Measurements from ENCODE around the gene THRSP.
"Not testable (repeated sequence)": the region's sequence is repeated elsewhere in the genome, so short reads cannot be mapped to it uniquely, and the experiment has no call there.

THRSP gene

DNA sequence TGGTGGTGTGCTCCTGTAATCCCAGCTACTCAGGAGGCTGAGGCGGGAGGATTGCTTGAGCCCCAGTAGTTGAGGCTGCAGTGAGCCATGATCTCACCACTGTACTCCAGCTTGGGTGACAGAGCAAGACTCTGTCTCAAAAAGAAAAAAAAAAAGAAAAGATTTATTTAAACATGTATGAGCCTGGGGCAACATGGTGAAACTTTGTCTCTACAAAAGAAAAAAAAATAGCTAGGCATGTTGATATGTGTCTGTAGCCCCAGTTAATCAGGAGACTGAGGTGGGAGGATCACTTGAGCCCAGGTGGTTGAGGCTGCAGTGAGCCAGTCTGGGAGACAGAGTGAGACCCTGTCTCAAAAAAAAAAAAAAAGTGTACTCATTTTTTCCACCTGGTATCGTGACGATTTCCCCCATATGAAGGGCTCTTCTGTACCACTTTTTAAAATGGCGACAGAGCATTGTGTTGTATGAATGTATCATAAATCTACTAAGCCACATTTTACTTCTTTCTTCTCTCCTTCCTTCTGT, 24.2 kb upstream of the THRSP start:
- DNase-seq (ENCODE audit: low spot score), result no peak

DNA sequence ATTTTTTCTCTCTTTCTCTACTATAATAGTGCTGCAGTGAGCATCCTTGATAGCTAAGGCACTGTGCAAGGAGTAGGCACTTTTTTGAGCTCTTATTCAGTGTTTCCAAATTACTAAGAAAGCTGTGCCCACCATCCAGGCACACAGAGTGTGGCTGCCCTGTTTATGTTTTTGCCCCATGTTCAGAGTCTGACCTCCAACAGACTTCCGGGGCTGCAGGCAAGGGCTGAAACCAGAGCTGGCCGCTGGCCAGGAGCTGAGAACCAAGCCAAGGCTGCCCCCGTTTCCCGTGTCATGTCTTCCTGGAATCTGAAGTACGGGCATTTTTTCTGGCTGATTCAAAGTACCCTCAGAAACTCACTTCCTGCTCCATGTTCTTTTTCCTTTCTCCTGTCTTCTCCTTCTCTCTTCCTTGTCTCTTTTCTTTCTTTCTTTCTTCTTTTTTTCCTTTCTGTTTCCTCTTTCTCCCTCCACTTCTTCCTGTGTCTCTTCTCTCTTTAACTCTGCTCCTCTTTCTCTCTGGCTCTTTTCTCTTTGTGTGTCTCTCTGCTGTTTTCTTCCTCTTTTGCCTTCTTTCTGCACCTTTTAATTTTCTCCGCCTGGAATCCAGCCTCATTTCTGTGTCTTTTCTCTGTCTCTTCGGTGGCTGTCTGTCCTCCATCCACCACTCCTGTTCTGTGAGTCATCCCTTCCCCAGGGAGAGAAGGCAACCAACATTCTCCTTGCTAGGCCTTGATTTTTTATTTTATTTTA, 23.6 kb upstream of the THRSP start:
- DNase-seq (ENCODE audit: low spot score), result peak; percentile 88

DNA sequence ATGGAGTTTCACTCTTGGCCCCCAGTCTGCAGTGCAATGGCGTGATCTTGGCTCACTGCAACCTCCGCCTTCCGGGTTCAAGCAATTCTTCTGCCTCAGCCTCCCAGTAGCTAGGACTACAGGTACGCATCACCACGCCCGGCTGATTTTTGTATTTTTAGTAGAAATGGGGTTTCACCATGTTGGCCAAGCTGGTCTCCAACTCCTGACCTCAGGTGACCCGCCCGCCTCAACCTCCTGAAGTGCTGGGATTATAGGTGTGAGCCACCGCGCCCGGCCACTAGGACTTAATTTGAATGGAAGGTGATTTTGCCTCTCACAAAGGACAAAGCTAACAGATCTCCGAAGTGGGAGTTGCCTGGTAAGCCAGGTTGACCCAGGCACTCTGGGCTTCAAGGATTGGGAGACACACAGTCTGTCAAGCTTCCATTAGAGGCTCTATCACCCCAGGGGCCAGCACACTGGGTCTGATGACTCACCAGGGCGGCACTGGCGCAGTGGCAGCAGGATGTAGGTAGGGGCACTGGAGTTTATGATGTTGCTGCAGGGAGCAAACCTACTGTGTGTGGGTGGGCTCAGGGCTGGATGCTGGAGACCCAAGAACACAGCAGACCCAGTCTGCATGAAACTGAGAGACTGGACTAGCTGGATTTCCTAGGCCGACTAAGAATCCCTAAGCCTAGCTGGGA, 22.8 kb upstream of the THRSP start:
- no peak for DNase-seq (ENCODE audit: low spot score)

DNA sequence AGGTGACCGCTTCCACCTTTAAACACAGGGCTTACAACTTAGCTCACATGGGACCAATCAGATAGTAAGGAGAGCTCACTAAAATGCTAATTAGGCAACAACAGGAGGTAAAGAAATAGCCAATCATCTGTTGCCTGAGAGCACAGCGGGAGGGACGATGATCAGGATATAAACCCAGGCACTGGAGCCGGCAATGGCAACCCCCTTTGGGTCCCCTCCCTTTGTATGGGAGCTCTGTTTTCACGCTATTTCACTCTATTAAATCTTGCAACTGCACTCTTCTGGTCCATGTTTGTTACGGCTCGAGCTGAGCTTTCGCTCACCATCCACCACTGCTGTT, 22.3 kb upstream of the THRSP start:
- not testable (repeated sequence) for DNase-seq (ENCODE audit: low spot score)

- DNase-seq (ENCODE audit: low spot score), result no peak
These were observed 21.7 kb upstream of the THRSP start for GRCh38 chr11:78041843-78042440.

GRCh38 chr11:78044706-78045105, 19.0 kb upstream of the THRSP start:
- no peak for DNase-seq (ENCODE audit: low spot score)

- peak; percentile 95 for DNase-seq (ENCODE audit: low spot score)
These were observed 17.7 kb upstream of the THRSP start for GRCh38 chr11:78045851-78046485.

DNA sequence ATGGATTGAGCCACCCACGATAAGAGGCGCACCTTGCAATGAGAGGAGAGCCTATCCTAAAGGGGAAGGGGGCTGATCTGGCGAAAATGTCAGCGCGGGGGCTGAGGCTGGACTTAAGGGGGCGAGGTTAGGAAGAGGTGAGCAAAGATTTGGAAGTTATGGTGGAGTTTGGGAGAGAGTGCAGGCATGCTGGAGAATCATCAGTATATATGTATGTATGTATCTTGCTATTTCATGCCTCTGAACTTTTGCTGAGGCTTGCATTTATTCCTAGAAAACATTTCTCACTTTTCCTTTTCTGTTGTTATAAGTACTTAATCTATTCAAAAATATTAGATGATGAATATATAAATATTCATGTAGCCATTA, 17.2 kb upstream of the THRSP start:
- no peak for DNase-seq (ENCODE audit: low spot score)

GRCh38 chr11:78048561-78048960, 15.1 kb upstream of the THRSP start:
- DNase-seq (ENCODE audit: low spot score), result no peak

DNA sequence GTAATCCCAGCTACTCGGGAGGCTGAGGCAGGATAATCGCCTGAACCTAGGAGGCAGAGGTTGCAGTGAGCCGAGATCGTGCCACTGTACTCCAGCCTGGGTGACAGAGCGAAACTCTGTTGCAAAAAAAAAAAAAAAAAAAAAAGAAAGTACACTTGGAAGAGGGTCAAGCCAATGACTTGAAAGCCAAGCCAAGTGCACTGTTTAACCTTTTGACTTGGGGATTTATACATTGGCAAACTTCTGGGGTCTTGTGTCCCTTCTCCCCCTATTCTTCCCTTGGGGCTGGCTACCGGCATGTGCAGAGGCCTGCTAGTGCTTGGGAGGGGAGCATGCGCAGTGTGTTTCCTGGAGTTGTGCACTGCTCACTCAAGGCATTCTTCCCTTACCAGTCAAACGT, 14.3 kb upstream of the THRSP start:
- DNase-seq (ENCODE audit: low spot score), result no peak

GRCh38 chr11:78050964-78051831, 12.5 kb upstream of the THRSP start:
- peak; percentile 46 for DNase-seq (ENCODE audit: low spot score)

DNA sequence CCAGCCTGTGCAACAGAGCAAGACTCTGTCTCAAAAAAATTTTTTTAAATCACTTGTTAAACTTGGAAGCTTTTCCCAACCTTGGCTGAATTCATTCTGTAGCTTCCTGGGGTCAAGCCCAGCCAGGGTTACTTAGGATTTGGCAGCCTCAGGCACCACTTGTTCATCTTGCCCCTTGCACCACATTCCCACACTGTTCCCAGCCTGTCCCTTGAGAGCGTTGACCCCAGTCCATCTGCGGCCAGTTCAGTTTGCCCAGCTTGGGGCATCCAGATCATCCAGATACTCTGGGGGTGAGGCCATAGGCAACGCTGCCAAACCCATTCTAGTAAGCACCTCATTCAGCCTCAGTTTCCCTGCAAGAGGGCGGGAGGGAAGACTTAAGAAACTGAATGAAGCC, 8.7 kb upstream of the THRSP start:
- no peak for DNase-seq (ENCODE audit: low spot score)

DNA sequence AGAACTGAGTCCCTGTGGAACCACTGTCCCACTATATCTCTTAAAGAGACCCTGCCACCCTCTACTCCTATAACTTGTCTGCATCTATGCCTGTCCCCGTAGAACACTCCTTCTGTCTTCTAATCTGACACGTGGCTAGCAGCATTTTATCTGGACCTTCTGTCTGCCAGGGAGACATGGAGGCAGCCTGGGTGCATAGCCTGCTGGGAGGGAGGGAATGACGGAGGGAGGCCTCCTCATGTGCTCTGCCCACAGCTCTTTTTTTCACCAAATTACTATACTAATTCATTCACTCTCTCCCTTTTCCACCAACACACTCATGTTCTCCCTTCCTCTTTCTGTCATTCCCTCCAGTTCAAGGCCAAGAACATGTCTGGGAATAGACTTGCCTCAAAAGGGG, 7.6 kb upstream of the THRSP start:
- no peak for DNase-seq (ENCODE audit: low spot score)

GRCh38 chr11:78057462-78058055, 6.1 kb upstream of the THRSP start:
- DNase-seq (ENCODE audit: low spot score), result no peak

GRCh38 chr11:78059749-78060328, 3.8 kb upstream of the THRSP start:
- DNase-seq (ENCODE audit: low spot score), result not testable (repeated sequence)

DNA sequence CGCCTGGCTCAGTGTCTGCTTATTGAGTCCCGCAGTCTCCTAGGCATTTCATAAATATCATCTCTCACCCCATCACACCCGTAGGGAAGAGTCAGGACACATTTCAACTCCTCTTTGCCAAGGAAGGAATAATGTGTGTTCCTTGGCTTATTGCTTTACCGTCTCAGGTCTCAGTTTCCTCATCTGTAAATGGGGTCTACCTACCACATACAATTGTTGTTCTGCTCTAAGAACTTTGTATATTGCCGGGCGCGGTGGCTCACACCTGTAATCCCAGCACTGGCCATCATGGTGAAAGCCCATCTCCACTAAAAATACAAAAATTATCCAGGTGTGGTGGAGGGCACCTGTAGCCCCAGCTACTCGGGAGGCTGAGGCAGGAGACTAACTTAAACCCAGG, 3.1 kb upstream of the THRSP start:
- DNase-seq (ENCODE audit: low spot score), result no peak

GRCh38 chr11:78061088-78061920, 2.4 kb upstream of the THRSP start:
- DNase-seq (ENCODE audit: low spot score), result no peak

- DNase-seq (ENCODE audit: low spot score), result no peak
These were observed 1.7 kb upstream of the THRSP start for GRCh38 chr11:78061921-78062311.

GRCh38 chr11:78062671-78063070, 990 bp upstream of the THRSP start:
- DNase-seq (ENCODE audit: low spot score), result no peak

- no peak for DNase-seq (ENCODE audit: low spot score)
These were observed 1.5 kb downstream of the THRSP start for GRCh38 chr11:78065203-78065602.
